Activated CD8-positive, alpha-beta memory T cell treated with anti-CD3 and anti-CD28 coated beads, Interleukin-2, amount 50 U/mL, for 1 hour (primary cell): ENCODE measurements around the gene GTF3C1.

Experiments used
- DNase-seq: peaks from one replicate; pipeline ENCODE4 v3.0.0-alpha.2; 2020; ENCODE audit errors: extremely low read depth

Gene GTF3C1

GRCh38 chr16:27426423-27427408, 123.0 kb downstream of the GTF3C1 start:
- DNase-seq: peak; percentile 75

- no peak for DNase-seq
Observed at GRCh38 chr16:27425961-27426360, 123.8 kb downstream of the GTF3C1 start.

- no peak for DNase-seq
Observed at GRCh38 chr16:27424772-27425498, 124.8 kb downstream of the GTF3C1 start.

GRCh38 chr16:27421961-27422740, 127.6 kb downstream of the GTF3C1 start:
- no peak for DNase-seq

- no peak for DNase-seq
Observed at GRCh38 chr16:27417047-27417671, 132.6 kb downstream of the GTF3C1 start.

- DNase-seq: no peak
Observed at GRCh38 chr16:27414788-27415431, 134.8 kb downstream of the GTF3C1 start.

- DNase-seq: no peak
Observed at GRCh38 chr16:27413956-27414355, 135.8 kb downstream of the GTF3C1 start.

- DNase-seq: no peak
Observed at GRCh38 chr16:27410761-27411160, 139.0 kb downstream of the GTF3C1 start.
